WTC11 (cell line): Measurements from ENCODE around the gene TTC21A. TPM values are rescaled to one million over a fixed set of nuclear protein-coding genes. Genes with fewer than 3 reads are reported as not detected.

ENCODE experiments used
- ATAC-seq: fragments of 200-7000 bp; cut with Tn5 transposase; 2 replicates; pipeline ENCODE4 v1.10.0; 2021; ENCODE audit warnings: mild to moderate bottlenecking, moderate library complexity
- CTCF ChIA-PET: fragments of 300-600 bp; sonication (Branson Sonifier 250); formaldehyde crosslinking; loops from one replicate; lab custom pipeline; 2021; ENCODE audit warnings: antibody characterized with exemption; lab: Charles Lee
- POLR2A ChIA-PET: fragments of 350-600 bp; sonication (Branson Sonifier 250); formaldehyde crosslinking; loops from one replicate; lab custom pipeline; 2021; ENCODE audit warnings: antibody characterized with exemption; lab: Charles Lee
- DNase-seq: peaks from one replicate; pipeline ENCODE4 v3.0.0; 2021; ENCODE audit warnings: low spot score
- H3K27ac Mint-ChIP-seq: 2 replicates; pipeline ENCODE4 v1.8.0; 2021; ENCODE audit warnings: mixed read lengths
- H3K27me3 Mint-ChIP-seq: 2 replicates; pipeline ENCODE4 v1.8.0; 2021; ENCODE audit warnings: low read depth, mild to moderate bottlenecking, moderate library complexity, mixed read lengths
- H3K36me3 Mint-ChIP-seq: 2 replicates; pipeline ENCODE4 v1.8.0; 2021; ENCODE audit warnings: mixed read lengths
- H3K4me1 Mint-ChIP-seq: 2 replicates; pipeline ENCODE4 v1.8.0; 2022; ENCODE audit warnings: mixed read lengths
- H3K4me3 Mint-ChIP-seq: 2 replicates; pipeline ENCODE4 v1.8.0; 2021; ENCODE audit warnings: mild to moderate bottlenecking, moderate library complexity, mixed read lengths
- H3K9me3 Mint-ChIP-seq: 2 replicates; pipeline ENCODE4 v1.8.0; 2021; ENCODE audit warnings: mixed read lengths
- AR ChIP-seq: fragments of 250-450 bp; sonication (Bioruptor Pico); IDR thresholded peaks from 2 replicates; pipeline ENCODE4 v1.9.0; 2021; ENCODE audit warnings: mild to moderate bottlenecking
- EMX1 ChIP-seq: fragments of 250-450 bp; sonication (Bioruptor Pico); IDR thresholded peaks from 2 replicates; pipeline ENCODE4 v1.8.0; 2021; ENCODE audit warnings: mild to moderate bottlenecking
- ERG ChIP-seq: fragments of 250-450 bp; sonication (Bioruptor Pico); IDR thresholded peaks from 2 replicates; pipeline ENCODE4 v1.8.0; 2021; ENCODE audit warnings: mild to moderate bottlenecking
- ESRRA ChIP-seq: sonication (generic); formaldehyde crosslinking; IDR thresholded peaks from 2 replicates; pipeline ENCODE4 v1.8.1; 2022; ENCODE audit warnings: mild to moderate bottlenecking, missing genetic modification reagents, borderline replicate concordance
- IRF1 ChIP-seq: sonication (generic); formaldehyde crosslinking; IDR thresholded peaks from 2 replicates; pipeline ENCODE4 v1.8.0; 2023; ENCODE audit warnings: missing genetic modification reagents
- IRF2 ChIP-seq: sonication (generic); formaldehyde crosslinking; IDR thresholded peaks from 2 replicates; pipeline ENCODE4 v1.8.0; 2022; ENCODE audit warnings: low read depth, missing genetic modification reagents, borderline replicate concordance
- NFATC4 ChIP-seq: fragments of 250-450 bp; sonication (Bioruptor Pico); IDR thresholded peaks from 2 replicates; pipeline ENCODE4 v1.9.0; 2021; ENCODE audit warnings: mild to moderate bottlenecking
- NR1H2 ChIP-seq: sonication (generic); formaldehyde crosslinking; IDR thresholded peaks from 2 replicates; pipeline ENCODE4 v1.9.0; 2021; ENCODE audit warnings: mild to moderate bottlenecking, moderate library complexity, missing genetic modification reagents
- RELA ChIP-seq: sonication (generic); formaldehyde crosslinking; IDR thresholded peaks from 2 replicates; pipeline ENCODE4 v1.8.1; 2022; ENCODE audit warnings: missing genetic modification reagents, mild to moderate bottlenecking, borderline replicate concordance
- RORB ChIP-seq: fragments of 250-450 bp; sonication (Bioruptor Pico); IDR thresholded peaks from 2 replicates; pipeline ENCODE4 v1.9.0; 2021; ENCODE audit warnings: mild to moderate bottlenecking
- SMAD4 ChIP-seq: sonication (generic); formaldehyde crosslinking; IDR thresholded peaks from 2 replicates; pipeline ENCODE4 v1.8.0; 2022; ENCODE audit warnings: mild to moderate bottlenecking, missing genetic modification reagents
- SP1 ChIP-seq: sonication (generic); formaldehyde crosslinking; conservative IDR thresholded peaks from 2 replicates; pipeline ENCODE4 v1.8.1; 2022; ENCODE audit warnings: missing genetic modification reagents
- TCF7 ChIP-seq: sonication (generic); formaldehyde crosslinking; IDR thresholded peaks from 2 replicates; pipeline ENCODE4 v1.8.0; 2022; ENCODE audit warnings: mild to moderate bottlenecking, low read depth, missing genetic modification reagents, moderate library complexity
- TEAD1 ChIP-seq: sonication (generic); formaldehyde crosslinking; IDR thresholded peaks from 2 replicates; pipeline ENCODE4 v1.8.0; 2022; ENCODE audit warnings: mild to moderate bottlenecking, missing genetic modification reagents
- TP53 ChIP-seq: sonication (generic); formaldehyde crosslinking; IDR thresholded peaks from 2 replicates; pipeline ENCODE4 v1.8.1; 2023; ENCODE audit warnings: mild to moderate bottlenecking, missing genetic modification reagents
- ZNF281 ChIP-seq: sonication (generic); formaldehyde crosslinking; IDR thresholded peaks from 2 replicates; pipeline ENCODE4 v1.8.0; 2023; ENCODE audit warnings: mild to moderate bottlenecking, missing genetic modification reagents
- total RNA-seq: library from RNA; stranded (reverse); gene quantifications from 3 replicates; pipeline ENCODE4 v1.2.3, GENCODE V29; 2021
- TF ChIP-seq, protein P1 (sequence below): sonication (generic); formaldehyde crosslinking; conservative IDR thresholded peaks from 2 replicates; pipeline ENCODE4 v1.8.1; 2022; ENCODE audit warnings: mild to moderate bottlenecking, missing genetic modification reagents
- TF ChIP-seq, protein P2 (sequence below): sonication (generic); formaldehyde crosslinking; IDR thresholded peaks from 2 replicates; pipeline ENCODE4 v1.8.0; 2022; ENCODE audit warnings: mild to moderate bottlenecking, missing genetic modification reagents
- TF ChIP-seq, protein P3 (sequence below): sonication (generic); formaldehyde crosslinking; IDR thresholded peaks from 2 replicates; pipeline ENCODE4 v1.8.1; 2022; ENCODE audit warnings: low read depth, mild to moderate bottlenecking, moderate library complexity, missing genetic modification reagents, borderline replicate concordance

TTC21A gene
- total RNA-seq, 1 experiment from 2014 or later, result 3.8 TPM

GRCh38 chr3:39095778-39096177 lies 11.7 kb upstream of the TTC21A start:
- CTCF ChIA-PET, result interaction anchor here (2.5 kb wide), 1 partner anchor 193 kb away, joined by 7 read pairs; no protein-coding TSS in a partner anchor
- H3K27ac Mint-ChIP-seq, result no peak overlapping the region
- POLR2A ChIA-PET, result no interaction called here
- no peaks in the 10 kb centered on the region for H3K9me3 Mint-ChIP-seq
- H3K27me3 Mint-ChIP-seq, result no peaks in the 10 kb centered on the region
- no peaks in the 10 kb centered on the region for H3K4me1 Mint-ChIP-seq
- DNase-seq (no peak), ATAC-seq (no peak)
- H3K36me3 Mint-ChIP-seq, result peaks cover 50% of the 10 kb centered on the region
- no peak overlapping the region for H3K4me3 Mint-ChIP-seq
- TF ChIP-seq TCF7 (CRISPR knock-in tag) (no peak), EMX1 (CRISPR knock-in tag) (no peak), TEAD1 (CRISPR knock-in tag) (no peak), IRF2 (no peak), TP53 (CRISPR knock-in tag) (no peak), NR1H2 (CRISPR knock-in tag) (no peak), ZNF281 (CRISPR knock-in tag) (no peak), IRF1 (CRISPR knock-in tag) (no peak), RELA (no peak), SMAD4 (CRISPR knock-in tag) (no peak), SP1 (CRISPR knock-in tag) (no peak), RORB (CRISPR knock-in tag) (no peak), AR (CRISPR knock-in tag) (no peak), ERG (no peak), ESRRA (CRISPR knock-in tag) (no peak), NFATC4 (CRISPR knock-in tag) (no peak)
- TF ChIP-seq, protein P1, sequence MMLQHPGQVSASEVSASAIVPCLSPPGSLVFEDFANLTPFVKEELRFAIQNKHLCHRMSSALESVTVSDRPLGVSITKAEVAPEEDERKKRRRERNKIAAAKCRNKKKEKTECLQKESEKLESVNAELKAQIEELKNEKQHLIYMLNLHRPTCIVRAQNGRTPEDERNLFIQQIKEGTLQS (CRISPR knock-in tag), result no peak
- TF ChIP-seq, protein P2, sequence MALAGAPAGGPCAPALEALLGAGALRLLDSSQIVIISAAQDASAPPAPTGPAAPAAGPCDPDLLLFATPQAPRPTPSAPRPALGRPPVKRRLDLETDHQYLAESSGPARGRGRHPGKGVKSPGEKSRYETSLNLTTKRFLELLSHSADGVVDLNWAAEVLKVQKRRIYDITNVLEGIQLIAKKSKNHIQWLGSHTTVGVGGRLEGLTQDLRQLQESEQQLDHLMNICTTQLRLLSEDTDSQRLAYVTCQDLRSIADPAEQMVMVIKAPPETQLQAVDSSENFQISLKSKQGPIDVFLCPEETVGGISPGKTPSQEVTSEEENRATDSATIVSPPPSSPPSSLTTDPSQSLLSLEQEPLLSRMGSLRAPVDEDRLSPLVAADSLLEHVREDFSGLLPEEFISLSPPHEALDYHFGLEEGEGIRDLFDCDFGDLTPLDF, result no peak
- TF ChIP-seq, protein P3, sequence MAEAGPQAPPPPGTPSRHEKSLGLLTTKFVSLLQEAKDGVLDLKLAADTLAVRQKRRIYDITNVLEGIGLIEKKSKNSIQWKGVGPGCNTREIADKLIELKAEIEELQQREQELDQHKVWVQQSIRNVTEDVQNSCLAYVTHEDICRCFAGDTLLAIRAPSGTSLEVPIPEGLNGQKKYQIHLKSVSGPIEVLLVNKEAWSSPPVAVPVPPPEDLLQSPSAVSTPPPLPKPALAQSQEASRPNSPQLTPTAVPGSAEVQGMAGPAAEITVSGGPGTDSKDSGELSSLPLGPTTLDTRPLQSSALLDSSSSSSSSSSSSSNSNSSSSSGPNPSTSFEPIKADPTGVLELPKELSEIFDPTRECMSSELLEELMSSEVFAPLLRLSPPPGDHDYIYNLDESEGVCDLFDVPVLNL, result no peak
